Adipocyte (in vitro differentiated cells): ENCODE measurements around the gene HNF4A.

Experiments used
- DNase-seq: peaks from one replicate; pipeline ENCODE4 v3.0.0-alpha.2; 2015; ENCODE audit warnings: low read depth
- H3K27me3 ChIP-seq: replicated peaks from 2 replicates; pipeline ENCODE4 v1.7.0; 2013; ENCODE audit warnings: mild to moderate bottlenecking, low read length, moderate library complexity; ENCODE audit not compliant: control insufficient read depth, insufficient read depth
- H3K36me3 ChIP-seq: 2 replicates; pipeline ENCODE4 v1.7.0; 2013; ENCODE audit warnings: low read length, mild to moderate bottlenecking, moderate library complexity; ENCODE audit not compliant: control insufficient read depth, insufficient read depth, severe bottlenecking
- H3K4me1 ChIP-seq: 2 replicates; pipeline ENCODE4 v1.7.0; 2013; ENCODE audit warnings: mild to moderate bottlenecking, low read length, moderate library complexity; ENCODE audit not compliant: control insufficient read depth, insufficient read depth
- H3K4me3 ChIP-seq: 2 replicates; pipeline ENCODE4 v1.7.0; 2013; ENCODE audit warnings: mild to moderate bottlenecking, low read length, moderate library complexity
- H3K9ac ChIP-seq: 2 replicates; pipeline ENCODE4 v1.7.0; 2013; ENCODE audit warnings: mild to moderate bottlenecking, low read length, moderate library complexity
- H3K9me3 ChIP-seq: 2 replicates; pipeline ENCODE4 v1.7.0; 2013; ENCODE audit warnings: mild to moderate bottlenecking, low read length, moderate library complexity; ENCODE audit not compliant: control insufficient read depth

The HNF4A gene

GRCh38 chr20:44423480-44423879 is 68.0 kb downstream of the HNF4A start:
- H3K4me1 ChIP-seq: peaks cover 4% of the 10 kb centered on the region
- H3K4me3 ChIP-seq: no peak overlapping the region
- H3K9ac ChIP-seq: no peak overlapping the region
- DNase-seq: no peak
- H3K36me3 ChIP-seq: no peaks in the 10 kb centered on the region
- H3K9me3 ChIP-seq: no peaks in the 10 kb centered on the region
- peaks cover 48% of the 10 kb centered on the region for H3K27me3 ChIP-seq

GRCh38 chr20:44424039-44424495 is 68.6 kb downstream of the HNF4A start:
- Histone ChIP-seq H3K27me3 (peaks cover 45% of the 10 kb centered on the region), H3K4me3 (no peak overlapping the region)

GRCh38 chr20:44425923-44426322 is 70.4 kb downstream of the HNF4A start:
- Histone ChIP-seq H3K4me3 (no peak overlapping the region), H3K9me3 (no peaks in the 10 kb centered on the region), H3K4me1 (peaks cover 4% of the 10 kb centered on the region), H3K36me3 (no peaks in the 10 kb centered on the region), H3K9ac (no peak overlapping the region), H3K27me3 (peaks cover 48% of the 10 kb centered on the region)
- DNase-seq: no peak

More at GRCh38 chr20:44424039-44424495, 68.6 kb downstream of the HNF4A start:
- DNase-seq: no peak
- Histone ChIP-seq H3K36me3 (no peaks in the 10 kb centered on the region), H3K9ac (no peak overlapping the region), H3K4me1 (peaks cover 4% of the 10 kb centered on the region), H3K9me3 (no peaks in the 10 kb centered on the region)

- H3K36me3 ChIP-seq: no peaks in the 10 kb centered on the region
- H3K9ac ChIP-seq: no peak overlapping the region
- peaks cover 1% of the 10 kb centered on the region for H3K4me1 ChIP-seq
- DNase-seq: no peak
- H3K9me3 ChIP-seq: no peaks in the 10 kb centered on the region
- H3K27me3 ChIP-seq: peaks cover 58% of the 10 kb centered on the region
- no peak overlapping the region for H3K4me3 ChIP-seq
Measured at GRCh38 chr20:44426879-44427790, 71.6 kb downstream of the HNF4A start.

GRCh38 chr20:44427804-44428173 is 72.3 kb downstream of the HNF4A start:
- no peak overlapping the region for H3K9ac ChIP-seq
- DNase-seq: no peak
- H3K27me3 ChIP-seq: peaks cover 60% of the 10 kb centered on the region
- no peak overlapping the region for H3K4me3 ChIP-seq
- no peaks in the 10 kb centered on the region for H3K9me3 ChIP-seq
- H3K4me1 ChIP-seq: no peaks in the 10 kb centered on the region
- no peaks in the 10 kb centered on the region for H3K36me3 ChIP-seq

- H3K9ac ChIP-seq: no peak overlapping the region
- H3K4me3 ChIP-seq: no peak overlapping the region
- no peak for DNase-seq
- H3K27me3 ChIP-seq: peaks cover 63% of the 10 kb centered on the region
- H3K36me3 ChIP-seq: no peaks in the 10 kb centered on the region
- H3K9me3 ChIP-seq: no peaks in the 10 kb centered on the region
- no peaks in the 10 kb centered on the region for H3K4me1 ChIP-seq
Measured at GRCh38 chr20:44428174-44429016, 72.9 kb downstream of the HNF4A start.

- no peaks in the 10 kb centered on the region for H3K9me3 ChIP-seq
- no peaks in the 10 kb centered on the region for H3K4me1 ChIP-seq
- H3K27me3 ChIP-seq: peaks cover 62% of the 10 kb centered on the region
- no peaks in the 10 kb centered on the region for H3K36me3 ChIP-seq
- H3K4me3 ChIP-seq: no peak overlapping the region
- no peak overlapping the region for H3K9ac ChIP-seq
- no peak for DNase-seq
Measured at GRCh38 chr20:44429017-44429339, 73.5 kb downstream of the HNF4A start.

- no peak for DNase-seq
- Histone ChIP-seq H3K9me3 (no peaks in the 10 kb centered on the region), H3K36me3 (no peaks in the 10 kb centered on the region), H3K4me1 (no peaks in the 10 kb centered on the region), H3K9ac (no peak overlapping the region), H3K27me3 (peaks cover 63% of the 10 kb centered on the region), H3K4me3 (no peak overlapping the region)
Measured at GRCh38 chr20:44429419-44430269, 74.1 kb downstream of the HNF4A start.

- Histone ChIP-seq H3K9me3 (no peaks in the 10 kb centered on the region), H3K27me3 (peaks cover 59% of the 10 kb centered on the region), H3K4me3 (no peak overlapping the region), H3K4me1 (no peaks in the 10 kb centered on the region), H3K36me3 (no peaks in the 10 kb centered on the region), H3K9ac (no peak overlapping the region)
- DNase-seq: no peak
Measured at GRCh38 chr20:44430270-44431065, 75.0 kb downstream of the HNF4A start.

GRCh38 chr20:44431118-44431501 is 75.6 kb downstream of the HNF4A start:
- DNase-seq: no peak
- H3K9me3 ChIP-seq: no peaks in the 10 kb centered on the region
- no peak overlapping the region for H3K4me3 ChIP-seq
- H3K27me3 ChIP-seq: peaks cover 57% of the 10 kb centered on the region
- H3K4me1 ChIP-seq: no peaks in the 10 kb centered on the region
- no peaks in the 10 kb centered on the region for H3K36me3 ChIP-seq
- no peak overlapping the region for H3K9ac ChIP-seq
